ENCODE data around the gene NACA2.

Gene NACA2

GRCh38 chr17:61591930-61592329 lies 911 bp upstream of the NACA2 start:
- TF ChIP-seq, protein P1, sequence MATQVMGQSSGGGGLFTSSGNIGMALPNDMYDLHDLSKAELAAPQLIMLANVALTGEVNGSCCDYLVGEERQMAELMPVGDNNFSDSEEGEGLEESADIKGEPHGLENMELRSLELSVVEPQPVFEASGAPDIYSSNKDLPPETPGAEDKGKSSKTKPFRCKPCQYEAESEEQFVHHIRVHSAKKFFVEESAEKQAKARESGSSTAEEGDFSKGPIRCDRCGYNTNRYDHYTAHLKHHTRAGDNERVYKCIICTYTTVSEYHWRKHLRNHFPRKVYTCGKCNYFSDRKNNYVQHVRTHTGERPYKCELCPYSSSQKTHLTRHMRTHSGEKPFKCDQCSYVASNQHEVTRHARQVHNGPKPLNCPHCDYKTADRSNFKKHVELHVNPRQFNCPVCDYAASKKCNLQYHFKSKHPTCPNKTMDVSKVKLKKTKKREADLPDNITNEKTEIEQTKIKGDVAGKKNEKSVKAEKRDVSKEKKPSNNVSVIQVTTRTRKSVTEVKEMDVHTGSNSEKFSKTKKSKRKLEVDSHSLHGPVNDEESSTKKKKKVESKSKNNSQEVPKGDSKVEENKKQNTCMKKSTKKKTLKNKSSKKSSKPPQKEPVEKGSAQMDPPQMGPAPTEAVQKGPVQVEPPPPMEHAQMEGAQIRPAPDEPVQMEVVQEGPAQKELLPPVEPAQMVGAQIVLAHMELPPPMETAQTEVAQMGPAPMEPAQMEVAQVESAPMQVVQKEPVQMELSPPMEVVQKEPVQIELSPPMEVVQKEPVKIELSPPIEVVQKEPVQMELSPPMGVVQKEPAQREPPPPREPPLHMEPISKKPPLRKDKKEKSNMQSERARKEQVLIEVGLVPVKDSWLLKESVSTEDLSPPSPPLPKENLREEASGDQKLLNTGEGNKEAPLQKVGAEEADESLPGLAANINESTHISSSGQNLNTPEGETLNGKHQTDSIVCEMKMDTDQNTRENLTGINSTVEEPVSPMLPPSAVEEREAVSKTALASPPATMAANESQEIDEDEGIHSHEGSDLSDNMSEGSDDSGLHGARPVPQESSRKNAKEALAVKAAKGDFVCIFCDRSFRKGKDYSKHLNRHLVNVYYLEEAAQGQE (IDR thresholded peaks at IDR 0.05; ENCODE audit: insufficient read depth in 1 of 2, low read depth in 2 of 2, low read length in 2 of 2): no peak
- TF ChIP-seq TAF1 (IDR thresholded peaks at IDR 0.05; ENCODE audit: borderline replicate concordance, insufficient read depth, low read length): no peak
- TF ChIP-seq SIN3A (IDR thresholded peaks at IDR 0.05; ENCODE audit: borderline replicate concordance, insufficient read depth, low read length): no peak
- no peak for TF ChIP-seq POLR2AphosphoS5 (IDR thresholded peaks at IDR 0.05; ENCODE audit: low read depth, low read length)
- TF ChIP-seq FOXP2 (optimal IDR thresholded peaks at IDR 0.05; ENCODE audit: borderline replicate concordance, extremely low read depth, extremely low read length, insufficient read depth): no peak

DNA sequence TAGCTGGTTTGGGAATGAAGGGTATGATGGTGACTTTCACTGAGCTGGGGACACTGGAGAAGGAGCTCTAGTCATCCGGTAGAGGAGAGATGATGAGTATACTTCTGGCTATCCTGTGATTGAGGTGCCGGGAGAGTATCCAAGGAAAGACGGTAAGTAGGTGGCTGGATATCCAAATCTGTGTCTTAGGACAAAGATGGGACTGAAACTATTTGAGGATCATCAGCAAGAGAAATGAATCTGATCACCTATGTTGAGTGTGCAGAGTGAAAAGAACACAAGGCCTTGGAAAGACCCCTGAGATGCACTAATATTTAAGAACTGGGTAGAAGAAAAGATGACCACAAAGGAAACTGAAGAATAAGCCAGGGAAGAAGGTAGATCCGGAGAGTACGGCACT lies 1.0 kb downstream of the NACA2 start:
- TF ChIP-seq TAF1 (IDR thresholded peaks at IDR 0.05; ENCODE audit: borderline replicate concordance, insufficient read depth, low read length) (no peak), SIN3A (IDR thresholded peaks at IDR 0.05; ENCODE audit: borderline replicate concordance, insufficient read depth, low read length) (no peak), POLR2AphosphoS5 (IDR thresholded peaks at IDR 0.05; ENCODE audit: low read depth, low read length) (no peak), FOXP2 (optimal IDR thresholded peaks at IDR 0.05; ENCODE audit: borderline replicate concordance, extremely low read depth, extremely low read length, insufficient read depth) (no peak)
- TF ChIP-seq, protein P1 (IDR thresholded peaks at IDR 0.05; ENCODE audit: insufficient read depth in 1 of 2, low read depth in 2 of 2, low read length in 2 of 2): no peak

GRCh38 chr17:61587807-61588660 lies 3.0 kb downstream of the NACA2 start:
- no peak for TF ChIP-seq FOXP2 (optimal IDR thresholded peaks at IDR 0.05; ENCODE audit: borderline replicate concordance, extremely low read depth, extremely low read length, insufficient read depth)
- no peak for TF ChIP-seq TAF1 (IDR thresholded peaks at IDR 0.05; ENCODE audit: borderline replicate concordance, insufficient read depth, low read length)
- TF ChIP-seq POLR2AphosphoS5 (IDR thresholded peaks at IDR 0.05; ENCODE audit: low read depth, low read length): no peak
- TF ChIP-seq SIN3A (IDR thresholded peaks at IDR 0.05; ENCODE audit: borderline replicate concordance, insufficient read depth, low read length): no peak
- TF ChIP-seq, protein P1 (IDR thresholded peaks at IDR 0.05; ENCODE audit: insufficient read depth in 1 of 2, low read depth in 2 of 2, low read length in 2 of 2): no peak

DNA sequence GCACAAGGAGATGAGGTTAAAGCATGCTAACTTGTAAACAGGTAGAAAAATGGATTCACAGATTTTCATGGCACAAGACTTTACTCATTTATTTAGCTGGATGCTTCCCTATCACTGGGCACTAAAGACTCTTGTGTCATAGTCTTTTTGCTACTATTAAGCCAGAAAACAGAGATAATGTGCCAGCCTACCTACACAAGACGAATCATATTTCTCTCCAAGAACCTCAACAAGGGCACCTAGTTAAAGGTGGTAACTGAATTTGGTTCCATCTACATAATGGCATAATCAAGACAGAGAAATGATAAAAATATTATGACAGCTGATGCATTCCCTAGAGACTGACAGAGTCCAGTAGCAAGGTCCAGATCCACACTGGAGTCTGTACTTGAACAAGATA lies 3.8 kb downstream of the NACA2 start:
- TF ChIP-seq TAF1 (IDR thresholded peaks at IDR 0.05; ENCODE audit: borderline replicate concordance, insufficient read depth, low read length): no peak
- TF ChIP-seq FOXP2 (optimal IDR thresholded peaks at IDR 0.05; ENCODE audit: borderline replicate concordance, extremely low read depth, extremely low read length, insufficient read depth): no peak
- TF ChIP-seq, protein P1 (IDR thresholded peaks at IDR 0.05; ENCODE audit: insufficient read depth in 1 of 2, low read depth in 2 of 2, low read length in 2 of 2): no peak
- no peak for TF ChIP-seq POLR2AphosphoS5 (IDR thresholded peaks at IDR 0.05; ENCODE audit: low read depth, low read length)
- TF ChIP-seq SIN3A (IDR thresholded peaks at IDR 0.05; ENCODE audit: borderline replicate concordance, insufficient read depth, low read length): no peak
